Measurements from ENCODE around the gene THRB.

Gene THRB

DNA sequence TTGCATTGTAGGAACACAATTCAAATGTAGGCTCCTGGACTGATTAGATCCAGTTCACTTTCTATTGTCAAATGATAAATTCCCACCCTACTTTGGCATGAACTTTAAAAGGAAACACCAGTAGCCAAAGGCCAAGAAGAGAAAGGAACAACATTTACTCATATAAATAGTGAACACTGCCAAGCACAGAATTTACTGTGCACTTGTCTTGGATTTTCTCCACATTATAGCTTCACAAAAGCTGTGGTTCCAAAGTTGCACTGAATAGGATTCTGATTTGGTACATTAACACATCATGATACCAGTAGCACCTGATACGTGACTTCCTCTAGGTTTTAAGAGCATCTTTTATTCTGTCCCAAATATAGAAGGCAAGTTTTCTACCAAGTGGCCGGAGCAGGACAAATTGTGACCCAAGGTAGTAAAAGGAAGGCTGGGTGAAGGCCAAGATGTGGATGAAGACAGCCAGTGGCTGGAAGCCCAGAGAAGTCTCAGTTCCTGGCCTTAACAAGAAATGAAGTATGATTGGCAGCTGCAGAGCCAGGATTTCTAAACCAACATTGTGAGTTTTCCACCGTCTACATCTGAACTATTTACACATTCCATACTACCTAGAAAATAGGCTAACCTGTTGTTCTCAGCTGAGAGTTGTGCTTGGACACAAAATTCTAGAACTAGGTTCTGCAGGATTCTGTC is 206.7 kb downstream of the THRB start:
- H3K27me3 Mint-ChIP-seq = peaks cover 2% of the 10 kb centered on the region
- no peak overlapping the region for H3K4me3 Mint-ChIP-seq
- H3K4me1 Mint-ChIP-seq (ENCODE audit: low read depth) = no peaks in the 10 kb centered on the region
- H3K9me3 Mint-ChIP-seq (ENCODE audit: low read depth) = no peaks in the 10 kb centered on the region
- no peaks in the 10 kb centered on the region for H3K36me3 Mint-ChIP-seq
- H3K27ac Mint-ChIP-seq = no peak overlapping the region

DNA sequence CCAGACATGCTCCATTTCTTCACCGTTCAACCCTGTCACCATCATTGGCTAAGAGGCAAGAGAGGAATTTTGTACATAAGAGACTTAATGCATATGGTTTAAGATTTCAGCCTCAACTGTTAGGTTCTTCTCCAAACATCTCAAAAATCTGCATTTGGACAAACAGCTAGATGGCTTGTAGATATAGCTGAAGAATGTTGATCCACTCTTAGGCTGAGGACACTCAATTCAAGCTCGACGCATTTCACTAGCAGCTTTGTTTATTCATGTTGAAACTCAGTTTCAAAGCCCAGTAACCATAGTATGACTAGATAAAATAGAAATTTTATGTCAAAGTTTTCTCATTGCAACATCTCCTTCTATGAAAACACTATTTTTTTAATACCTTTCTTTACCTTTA is 208.2 kb downstream of the THRB start:
- Mint-ChIP-seq H3K27ac (no peak overlapping the region), H3K27me3 (peaks cover 2% of the 10 kb centered on the region), H3K4me1 (ENCODE audit: low read depth) (no peaks in the 10 kb centered on the region), H3K9me3 (ENCODE audit: low read depth) (no peaks in the 10 kb centered on the region), H3K36me3 (no peaks in the 10 kb centered on the region), H3K4me3 (no peak overlapping the region)

DNA sequence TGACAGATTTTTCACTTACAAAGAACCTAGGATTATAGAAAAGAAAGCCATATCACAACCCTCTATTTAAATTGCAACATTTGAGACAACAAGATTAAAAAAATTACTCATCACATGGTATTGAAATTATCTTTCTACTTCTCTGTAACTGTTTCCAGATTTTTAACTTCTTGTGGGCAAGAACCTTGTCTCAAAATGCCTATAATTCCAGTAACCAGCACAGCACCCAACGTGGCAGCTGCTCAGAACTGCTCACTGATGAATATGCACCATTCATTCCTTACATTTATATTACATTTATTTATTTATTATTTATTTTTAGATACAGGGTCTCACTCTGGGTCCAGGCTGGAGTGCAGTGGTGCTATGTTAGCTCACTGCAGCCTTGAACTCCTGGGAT is 216.1 kb downstream of the THRB start:
- H3K4me1 Mint-ChIP-seq (ENCODE audit: low read depth) = no peaks in the 10 kb centered on the region
- H3K36me3 Mint-ChIP-seq = no peaks in the 10 kb centered on the region
- peaks cover 7% of the 10 kb centered on the region for H3K27me3 Mint-ChIP-seq
- H3K4me3 Mint-ChIP-seq = no peak overlapping the region
- H3K9me3 Mint-ChIP-seq (ENCODE audit: low read depth) = no peaks in the 10 kb centered on the region
- H3K27ac Mint-ChIP-seq = no peak overlapping the region

DNA sequence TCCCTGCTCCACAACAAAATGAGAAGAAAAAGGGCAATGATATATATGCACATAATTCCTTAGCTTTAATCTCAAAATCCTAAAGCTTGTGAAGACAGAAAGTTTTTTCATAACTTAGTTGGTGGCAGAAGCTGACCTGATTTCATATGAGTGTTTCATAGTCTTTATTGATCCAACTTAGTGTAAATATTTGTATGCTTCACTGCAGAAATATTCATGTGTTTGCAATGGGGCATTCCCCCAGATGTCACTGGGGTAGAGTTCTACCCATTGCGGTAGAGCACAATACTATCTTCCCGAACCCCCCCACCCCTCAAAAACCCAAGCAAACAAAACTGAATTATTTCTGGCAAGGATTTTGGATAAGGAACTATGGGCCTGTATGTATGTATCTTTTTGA is 221.2 kb downstream of the THRB start:
- Mint-ChIP-seq H3K9me3 (ENCODE audit: low read depth) (no peaks in the 10 kb centered on the region), H3K4me3 (no peak overlapping the region), H3K27me3 (peaks cover 7% of the 10 kb centered on the region), H3K27ac (no peak overlapping the region), H3K4me1 (ENCODE audit: low read depth) (no peaks in the 10 kb centered on the region), H3K36me3 (no peaks in the 10 kb centered on the region)

DNA sequence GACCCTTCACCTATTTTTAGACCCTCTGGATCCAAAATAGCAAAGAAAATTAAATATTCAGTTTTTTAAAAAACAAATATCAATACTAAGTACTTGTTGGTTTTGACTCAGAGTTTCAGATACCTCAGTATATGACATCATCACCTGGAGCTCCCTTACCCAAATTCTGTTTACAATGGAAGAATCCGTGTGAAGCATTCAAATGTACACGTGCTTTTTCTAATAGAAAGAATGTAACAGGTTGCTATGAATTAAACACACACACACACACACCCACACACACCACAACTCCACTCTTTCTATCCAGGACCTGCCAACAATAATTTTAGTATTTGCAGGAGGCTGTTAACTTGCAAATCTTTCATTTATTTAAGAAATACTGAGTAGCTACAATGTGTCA is 221.8 kb downstream of the THRB start:
- H3K27ac Mint-ChIP-seq = no peak overlapping the region
- H3K4me1 Mint-ChIP-seq (ENCODE audit: low read depth) = no peaks in the 10 kb centered on the region

DNA sequence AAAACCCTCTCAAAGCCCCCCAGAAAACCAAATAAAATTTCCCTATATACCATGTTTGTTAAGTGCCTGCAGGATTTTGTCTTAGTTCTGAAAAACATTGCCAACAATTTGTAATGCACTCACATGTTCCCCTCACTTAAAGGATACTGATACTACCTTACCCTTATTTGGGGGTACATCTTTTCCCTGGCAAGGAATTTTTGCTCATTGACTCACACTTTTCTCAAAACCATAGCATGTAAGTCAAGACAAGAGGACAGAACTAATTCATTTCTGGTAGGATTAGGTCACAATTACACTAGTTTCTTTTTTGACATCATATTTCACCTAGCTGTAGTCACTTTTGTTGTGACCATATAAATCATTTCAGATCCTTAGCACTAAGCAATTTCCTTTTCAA is 222.2 kb downstream of the THRB start:
- H3K36me3 Mint-ChIP-seq = no peaks in the 10 kb centered on the region
- H3K4me1 Mint-ChIP-seq (ENCODE audit: low read depth) = no peaks in the 10 kb centered on the region
- no peak overlapping the region for H3K4me3 Mint-ChIP-seq
- H3K9me3 Mint-ChIP-seq (ENCODE audit: low read depth) = no peaks in the 10 kb centered on the region
- H3K27ac Mint-ChIP-seq = no peak overlapping the region
- H3K27me3 Mint-ChIP-seq = peaks cover 7% of the 10 kb centered on the region

More for the DNA sequence above, 221.8 kb downstream of the THRB start:
- Mint-ChIP-seq H3K27me3 (peaks cover 7% of the 10 kb centered on the region), H3K36me3 (no peaks in the 10 kb centered on the region), H3K9me3 (ENCODE audit: low read depth) (no peaks in the 10 kb centered on the region), H3K4me3 (no peak overlapping the region)

DNA sequence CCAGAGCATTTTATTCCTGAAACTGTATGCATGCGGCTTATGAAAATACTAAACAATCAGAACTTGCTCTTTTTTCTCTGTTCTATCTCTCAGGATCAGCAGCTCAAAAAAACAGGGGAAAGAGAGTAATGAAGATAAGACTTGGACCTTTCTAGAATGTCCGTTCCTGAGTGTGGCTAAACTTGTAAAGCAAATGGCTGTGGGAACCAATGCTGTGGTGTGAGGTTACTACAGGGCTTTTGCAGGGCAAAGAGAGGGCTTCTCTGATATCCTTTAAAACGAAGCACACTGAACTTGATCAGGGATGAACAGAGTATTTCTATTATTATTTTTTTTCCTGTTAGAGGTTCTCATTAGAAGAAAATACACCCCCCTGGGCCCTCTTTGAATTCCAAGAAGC is 223.4 kb downstream of the THRB start:
- H3K27me3 Mint-ChIP-seq = peaks cover 5% of the 10 kb centered on the region
- no peaks in the 10 kb centered on the region for H3K36me3 Mint-ChIP-seq
- no peaks in the 10 kb centered on the region for H3K4me1 Mint-ChIP-seq (ENCODE audit: low read depth)
- H3K9me3 Mint-ChIP-seq (ENCODE audit: low read depth) = no peaks in the 10 kb centered on the region
- H3K4me3 Mint-ChIP-seq = no peak overlapping the region
- no peak overlapping the region for H3K27ac Mint-ChIP-seq

DNA sequence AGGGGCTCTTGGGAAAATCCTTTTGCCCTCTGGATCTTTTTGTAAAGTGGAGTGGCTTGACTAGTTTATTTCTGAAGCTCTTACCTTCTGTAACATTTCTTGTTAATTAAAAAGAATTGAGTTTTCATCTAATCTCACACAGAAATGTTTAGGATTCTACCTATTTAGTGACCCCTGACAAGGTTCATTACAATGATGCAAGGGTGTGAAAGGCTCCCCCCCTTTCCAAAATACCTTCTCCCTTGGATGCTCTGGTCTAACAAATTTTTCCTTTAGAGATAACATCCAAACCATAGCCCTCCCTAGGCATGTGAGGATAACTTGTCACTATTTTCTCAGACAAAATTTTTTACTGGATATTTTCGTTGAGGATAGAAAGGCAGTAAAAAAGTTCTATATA is 223.9 kb downstream of the THRB start:
- peaks cover 5% of the 10 kb centered on the region for H3K27me3 Mint-ChIP-seq
- H3K36me3 Mint-ChIP-seq = no peaks in the 10 kb centered on the region

DNA sequence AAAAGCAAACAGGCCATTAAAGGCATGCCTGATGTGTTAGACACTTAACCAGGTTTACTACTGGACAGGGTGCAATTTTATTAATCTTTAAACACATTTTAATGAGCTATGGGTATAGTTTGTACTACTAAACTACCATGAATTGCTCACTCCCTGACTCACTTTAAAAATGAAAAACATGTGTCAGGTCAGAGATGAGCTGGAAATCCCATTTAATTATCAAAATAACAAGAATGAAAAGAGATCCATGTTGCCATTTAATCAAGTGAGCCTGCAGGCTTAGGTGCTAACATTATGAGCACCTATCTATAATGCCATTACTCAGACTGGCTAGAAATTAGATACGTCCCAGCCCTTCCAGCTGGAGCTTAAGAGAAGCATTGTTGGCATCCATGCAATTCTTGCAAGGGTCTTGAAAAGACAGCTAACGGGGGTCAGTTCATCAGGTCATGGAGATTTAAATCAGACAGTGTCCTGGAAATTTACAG is 224.4 kb downstream of the THRB start:
- H3K27me3 Mint-ChIP-seq = peaks cover 4% of the 10 kb centered on the region
- no peak overlapping the region for H3K27ac Mint-ChIP-seq
- H3K9me3 Mint-ChIP-seq (ENCODE audit: low read depth) = no peaks in the 10 kb centered on the region
- H3K4me1 Mint-ChIP-seq (ENCODE audit: low read depth) = no peaks in the 10 kb centered on the region
- H3K4me3 Mint-ChIP-seq = no peak overlapping the region
- H3K36me3 Mint-ChIP-seq = no peaks in the 10 kb centered on the region

More for the DNA sequence above, 223.9 kb downstream of the THRB start:
- Mint-ChIP-seq H3K4me1 (ENCODE audit: low read depth) (no peaks in the 10 kb centered on the region), H3K9me3 (ENCODE audit: low read depth) (no peaks in the 10 kb centered on the region), H3K4me3 (no peak overlapping the region), H3K27ac (no peak overlapping the region)

DNA sequence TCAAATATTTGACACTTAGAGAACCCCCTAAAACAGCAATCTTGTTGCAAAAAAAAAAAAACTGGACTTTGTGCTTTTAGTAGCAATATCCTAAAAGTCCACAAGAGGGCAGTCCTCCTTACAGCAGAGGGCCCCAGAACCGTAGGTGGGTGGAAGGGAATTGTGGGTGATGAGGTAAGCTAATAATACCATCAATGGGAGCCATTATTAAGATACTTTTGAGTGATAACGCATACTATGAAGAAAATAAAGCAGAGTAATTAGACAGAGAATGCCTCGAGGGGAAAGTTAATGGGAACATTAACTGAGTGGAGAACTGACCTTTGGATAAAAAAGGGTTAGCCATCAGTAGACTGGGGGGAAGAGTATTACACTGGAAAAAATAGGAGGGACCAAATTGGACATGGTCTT is 229.9 kb downstream of the THRB start:
- Mint-ChIP-seq H3K4me1 (ENCODE audit: low read depth) (no peaks in the 10 kb centered on the region), H3K9me3 (ENCODE audit: low read depth) (no peaks in the 10 kb centered on the region), H3K27me3 (peaks cover 5% of the 10 kb centered on the region), H3K27ac (no peak overlapping the region), H3K36me3 (peaks cover 3% of the 10 kb centered on the region), H3K4me3 (no peak overlapping the region)

DNA sequence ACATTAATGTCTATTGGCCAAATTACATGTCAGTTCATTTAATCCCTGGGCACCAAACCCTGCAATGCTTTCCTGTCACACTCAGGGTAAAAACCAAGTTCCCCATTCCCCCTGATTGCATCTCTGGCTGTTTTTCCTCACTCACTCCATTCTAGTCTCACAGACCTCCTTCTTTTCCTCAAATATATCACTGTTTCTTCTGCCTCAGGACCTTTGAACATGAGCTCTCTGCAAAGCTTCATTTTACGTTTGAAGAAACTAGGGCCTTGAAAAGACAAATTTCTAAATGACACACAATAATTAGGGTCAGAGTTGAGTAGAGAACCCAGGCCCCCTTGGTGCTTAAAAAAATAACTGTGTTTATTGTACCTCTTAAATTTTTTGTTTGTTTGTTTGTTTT is 230.6 kb downstream of the THRB start:
- Mint-ChIP-seq H3K9me3 (ENCODE audit: low read depth) (no peaks in the 10 kb centered on the region), H3K27ac (no peak overlapping the region), H3K36me3 (peaks cover 3% of the 10 kb centered on the region), H3K4me1 (ENCODE audit: low read depth) (no peaks in the 10 kb centered on the region), H3K27me3 (peaks cover 5% of the 10 kb centered on the region), H3K4me3 (no peak overlapping the region)

DNA sequence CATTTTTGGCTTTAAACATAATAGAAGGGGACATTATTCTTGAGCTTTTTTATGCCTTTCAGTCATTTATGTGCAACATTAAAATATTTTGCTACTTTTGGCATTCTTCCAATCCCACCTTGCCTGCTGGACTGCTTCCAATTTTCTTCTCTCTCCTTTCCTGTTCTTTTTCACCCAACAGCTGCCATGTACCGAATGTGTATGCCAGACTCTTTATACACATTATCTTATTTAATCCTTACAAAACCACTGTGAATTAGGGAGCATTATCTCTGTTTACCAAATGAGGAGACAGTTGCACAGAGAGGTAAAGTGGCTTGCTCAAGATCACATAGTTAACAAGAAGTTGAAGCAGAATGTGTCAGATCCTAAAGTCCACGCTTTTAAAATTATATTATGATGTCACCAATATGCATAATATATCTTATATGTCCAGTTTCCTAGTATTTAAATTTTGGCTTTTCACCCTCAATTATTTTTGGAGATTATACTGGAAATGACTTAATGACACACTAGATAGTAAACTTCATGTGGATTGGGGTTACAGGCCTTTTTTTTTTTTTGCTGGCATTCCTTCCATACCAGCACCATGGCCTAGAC is 231.5 kb downstream of the THRB start:
- peaks cover 5% of the 10 kb centered on the region for H3K27me3 Mint-ChIP-seq
- H3K4me1 Mint-ChIP-seq (ENCODE audit: low read depth) = no peaks in the 10 kb centered on the region
- H3K27ac Mint-ChIP-seq = no peak overlapping the region
- peaks cover 3% of the 10 kb centered on the region for H3K36me3 Mint-ChIP-seq
- no peak overlapping the region for H3K4me3 Mint-ChIP-seq
- no peaks in the 10 kb centered on the region for H3K9me3 Mint-ChIP-seq (ENCODE audit: low read depth)

DNA sequence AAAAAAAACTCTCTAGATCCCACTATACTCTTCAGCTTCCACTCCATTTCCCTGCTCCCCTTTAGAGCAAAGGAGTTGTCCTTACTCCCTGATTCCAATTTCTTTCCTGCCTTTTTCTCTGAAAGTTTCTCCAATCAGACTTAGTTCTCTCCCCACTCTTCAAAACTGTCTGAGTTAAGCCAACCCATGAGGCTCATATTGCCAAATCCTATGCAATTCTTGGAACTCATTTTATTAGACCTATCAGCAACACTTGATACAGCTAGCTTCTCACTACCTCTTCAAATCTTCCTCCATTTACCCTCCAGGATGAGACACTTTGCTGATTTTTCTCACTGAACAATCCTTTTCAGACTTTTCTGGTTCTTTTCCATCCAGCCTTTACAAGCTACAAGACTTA is 233.1 kb downstream of the THRB start:
- H3K9me3 Mint-ChIP-seq (ENCODE audit: low read depth) = no peaks in the 10 kb centered on the region
- no peak overlapping the region for H3K27ac Mint-ChIP-seq
- peaks cover 3% of the 10 kb centered on the region for H3K36me3 Mint-ChIP-seq
- no peak overlapping the region for H3K4me3 Mint-ChIP-seq
- peaks cover 5% of the 10 kb centered on the region for H3K27me3 Mint-ChIP-seq
- no peaks in the 10 kb centered on the region for H3K4me1 Mint-ChIP-seq (ENCODE audit: low read depth)

DNA sequence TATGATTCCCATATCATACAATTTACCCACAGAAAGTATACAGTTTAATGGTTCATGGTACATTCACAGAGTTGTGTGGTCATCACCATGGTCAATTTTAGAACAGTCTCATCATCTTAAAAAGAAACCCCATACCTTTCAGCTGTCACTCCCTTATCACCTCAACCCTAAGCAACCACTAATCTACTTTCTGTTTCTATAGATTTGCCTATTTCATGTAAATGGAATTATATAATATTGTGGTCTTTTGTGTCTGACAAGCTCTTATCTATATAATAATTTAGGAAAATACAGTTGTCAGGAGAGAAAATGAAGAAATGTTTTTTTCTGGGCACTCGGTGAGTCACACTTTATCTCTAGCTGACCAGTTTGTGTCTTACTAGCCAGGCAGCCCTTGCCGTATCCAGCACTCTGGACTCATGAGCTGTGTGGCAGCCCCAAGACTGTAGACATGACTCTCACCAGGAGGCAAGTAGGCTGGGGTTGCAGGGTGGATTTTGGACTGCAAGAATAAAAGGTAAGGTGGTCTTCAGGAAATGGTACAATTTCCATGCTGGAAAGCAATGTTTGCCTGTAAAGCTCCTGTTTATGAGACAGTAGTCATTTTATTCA is 234.6 kb downstream of the THRB start:
- Mint-ChIP-seq H3K27ac (no peak overlapping the region), H3K36me3 (peaks cover 3% of the 10 kb centered on the region), H3K27me3 (peaks cover 5% of the 10 kb centered on the region), H3K9me3 (ENCODE audit: low read depth) (no peaks in the 10 kb centered on the region), H3K4me3 (no peak overlapping the region), H3K4me1 (ENCODE audit: low read depth) (no peaks in the 10 kb centered on the region)

DNA sequence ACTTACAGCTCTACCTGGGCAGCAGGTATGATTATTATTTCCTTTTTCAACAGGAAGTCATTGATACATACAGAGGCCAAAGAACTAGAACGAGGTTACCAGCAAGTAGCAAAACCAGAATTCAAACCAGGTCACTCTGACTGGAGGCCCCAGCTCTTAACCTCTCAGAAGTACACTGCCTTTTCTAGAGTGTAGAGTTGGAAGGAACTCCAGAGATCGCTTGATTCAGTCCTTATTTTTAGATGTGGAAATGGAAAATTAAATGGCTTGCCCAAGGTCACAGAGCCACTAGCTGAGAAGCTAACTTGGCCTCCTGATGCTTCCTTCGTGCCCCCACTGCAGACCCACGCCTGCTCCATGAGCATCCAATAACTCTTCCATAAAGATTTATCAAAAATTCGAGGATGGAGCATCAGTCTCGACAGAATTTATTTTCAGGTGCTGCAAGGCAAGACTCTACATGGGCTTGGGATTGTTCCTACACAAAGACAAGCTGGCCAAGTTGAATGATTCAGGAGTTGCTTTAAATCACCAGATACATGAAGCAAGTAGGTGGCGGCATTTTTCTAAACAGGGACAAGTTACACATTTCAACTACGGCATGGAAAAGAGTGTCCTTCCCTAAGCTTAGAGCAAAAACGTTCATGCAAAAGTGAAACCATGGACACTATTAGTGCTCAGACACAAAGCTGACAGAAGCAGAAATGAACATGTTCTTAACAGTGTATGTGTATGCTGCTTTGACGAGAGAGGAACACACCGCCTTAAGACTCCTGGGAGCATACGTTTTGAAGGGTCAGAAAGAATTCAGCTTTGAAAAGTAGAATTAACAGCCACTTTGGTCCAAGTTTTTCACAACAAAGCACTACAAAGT is 235.7 kb downstream of the THRB start:
- no peaks in the 10 kb centered on the region for H3K9me3 Mint-ChIP-seq (ENCODE audit: low read depth)
- H3K36me3 Mint-ChIP-seq = no peaks in the 10 kb centered on the region
- H3K27me3 Mint-ChIP-seq = peaks cover 1% of the 10 kb centered on the region
- no peaks in the 10 kb centered on the region for H3K4me1 Mint-ChIP-seq (ENCODE audit: low read depth)
- H3K27ac Mint-ChIP-seq = no peak overlapping the region
- H3K4me3 Mint-ChIP-seq = no peak overlapping the region

All from activated naive CD8-positive, alpha-beta T cell (primary cell).